Duodenal mucosa (tissue), 2 donors: ENCODE results near the gene PTMA.
A peak's percentile ranks its signal among the peaks of the same experiment; 100 is the strongest.

Experiments
- H3K27ac ChIP-seq: one replicate; pipeline ENCODE4 v1.7.0; 2013; ENCODE audit warnings: low read depth, low read length
- H3K27me3 ChIP-seq, 2 donors: one replicate each; pipeline ENCODE4 v1.7.0; 2013; ENCODE audit warnings: low read length in 2 of 2, control low read depth in 1 of 2; ENCODE audit not compliant: insufficient read depth in 2 of 2, control insufficient read depth in 1 of 2
- H3K36me3 ChIP-seq, 2 donors: one replicate each; pipeline ENCODE4 v1.7.0; 2013; ENCODE audit warnings: low read length in 2 of 2, control low read depth in 1 of 2; ENCODE audit not compliant: insufficient read depth in 2 of 2, control insufficient read depth in 1 of 2
- H3K4me1 ChIP-seq, 2 donors: one replicate each; pipeline ENCODE4 v1.7.0; 2013; ENCODE audit warnings: low read length in 2 of 2, control low read depth in 1 of 2; ENCODE audit not compliant: insufficient read depth in 2 of 2, control insufficient read depth in 1 of 2
- H3K4me3 ChIP-seq, 2 donors: one replicate each; pipeline ENCODE4 v1.7.0; 2013; ENCODE audit warnings: low read length in 2 of 2, low read depth in 1 of 2
- H3K9ac ChIP-seq, 2 donors: one replicate each; pipeline ENCODE4 v1.7.0; 2013; ENCODE audit warnings: low read length in 2 of 2, low read depth in 1 of 2
- H3K9me3 ChIP-seq, 2 donors: one replicate each; pipeline ENCODE4 v1.7.0; 2013; ENCODE audit warnings: low read length in 2 of 2, control low read depth in 1 of 2; ENCODE audit not compliant: control insufficient read depth in 1 of 2

Gene PTMA

DNA sequence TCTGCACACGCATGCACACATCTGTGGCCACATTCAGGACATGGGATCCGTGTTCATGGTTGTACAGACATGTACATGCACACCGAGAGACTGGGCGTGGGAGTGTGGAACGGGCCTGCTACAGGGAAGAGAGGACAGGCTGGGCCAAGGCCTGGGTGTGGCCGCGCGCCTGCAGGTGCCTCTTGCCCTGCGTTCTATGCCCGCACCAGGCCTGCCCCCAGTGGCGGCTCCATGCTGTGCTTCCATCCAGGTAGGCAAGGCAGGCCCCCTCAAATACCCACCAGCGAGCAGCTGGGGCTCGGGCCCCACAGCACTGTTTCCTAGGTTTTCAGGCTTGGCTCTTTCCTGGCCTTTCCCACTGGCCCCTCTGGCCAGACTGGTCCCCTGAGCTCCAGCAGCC, 15.5 kb upstream of the PTMA start:
- H3K36me3 ChIP-seq: no peaks in the 10 kb centered on the region
- no peak overlapping the region for H3K4me3 ChIP-seq
- no peak overlapping the region for H3K27ac ChIP-seq
- no peaks in the 10 kb centered on the region for H3K27me3 ChIP-seq
- no peak overlapping the region for H3K9ac ChIP-seq
- no peaks in the 10 kb centered on the region for H3K9me3 ChIP-seq
- H3K4me1 ChIP-seq: peaks cover 0 to 3% of the 10 kb centered on the region in 2 donors

DNA sequence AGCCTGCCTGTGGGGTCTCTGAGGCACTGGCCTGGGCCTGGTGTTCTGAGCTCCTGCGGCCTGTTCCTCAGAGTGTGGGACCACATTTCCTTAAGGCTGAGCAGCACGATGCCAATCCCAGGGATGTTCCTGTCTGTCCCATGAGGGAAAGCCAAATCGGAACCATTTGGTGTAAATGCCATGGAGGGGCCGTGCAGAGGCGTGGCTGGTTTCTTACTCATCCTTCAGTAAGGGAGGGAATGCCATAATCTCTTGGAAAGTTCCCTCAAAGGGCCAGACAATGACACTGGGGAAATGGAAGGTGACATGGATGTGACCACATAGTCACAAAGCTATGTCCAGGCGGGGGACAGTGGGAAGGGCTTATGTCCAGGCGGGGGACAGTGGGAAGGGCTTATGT, 14.4 kb upstream of the PTMA start:
- H3K27ac ChIP-seq: no peak overlapping the region
- no peak overlapping the region for H3K9ac ChIP-seq
- H3K27me3 ChIP-seq: no peaks in the 10 kb centered on the region
- no peaks in the 10 kb centered on the region for H3K36me3 ChIP-seq
- H3K4me1 ChIP-seq: peaks cover 0 to 3% of the 10 kb centered on the region in 2 donors
- H3K9me3 ChIP-seq: no peaks in the 10 kb centered on the region
- no peak overlapping the region for H3K4me3 ChIP-seq

DNA sequence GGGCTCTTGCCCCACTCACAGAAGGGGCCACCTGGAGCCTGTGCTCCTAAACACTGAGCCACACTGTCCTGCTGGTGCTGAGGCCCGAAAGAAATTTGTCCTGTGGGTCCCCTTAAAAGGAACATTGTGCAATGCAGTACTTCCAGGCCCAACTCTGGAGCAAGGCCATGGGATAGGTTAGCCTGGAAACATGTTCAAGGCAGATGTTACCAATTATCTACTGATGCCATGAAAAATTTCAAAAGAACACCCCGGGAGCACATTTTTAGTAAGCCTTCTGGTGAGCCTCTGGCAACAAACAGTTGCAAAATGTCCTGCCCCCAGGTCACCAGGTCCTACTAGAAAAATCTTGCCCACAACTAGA, 12.3 kb upstream of the PTMA start:
- no peaks in the 10 kb centered on the region for H3K27me3 ChIP-seq
- no peak overlapping the region for H3K9ac ChIP-seq
- H3K4me3 ChIP-seq: no peak overlapping the region
- H3K27ac ChIP-seq: no peak overlapping the region
- no peaks in the 10 kb centered on the region for H3K9me3 ChIP-seq
- no peaks in the 10 kb centered on the region for H3K36me3 ChIP-seq
- H3K4me1 ChIP-seq: peaks cover 0 to 3% of the 10 kb centered on the region in 2 donors

DNA sequence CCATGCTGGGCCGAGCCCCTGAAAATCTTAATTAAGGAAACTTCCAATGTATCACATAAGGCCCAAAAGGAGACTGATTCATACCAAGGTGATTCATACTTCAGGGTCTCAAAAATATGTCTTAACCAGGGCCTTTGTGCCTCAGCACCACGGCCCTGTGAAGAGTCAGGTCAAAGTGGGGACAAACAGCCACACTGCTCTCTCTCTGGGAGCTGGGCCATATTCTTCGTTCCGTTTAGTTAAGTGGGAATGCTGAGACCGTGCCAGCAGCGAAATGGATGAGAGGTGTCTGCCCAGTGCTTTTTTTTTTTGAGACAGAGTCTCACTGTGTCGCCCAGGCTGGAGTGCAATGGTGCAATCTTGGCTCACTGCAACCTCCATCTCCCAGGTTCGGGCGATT, 9.3 kb upstream of the PTMA start:
- H3K27me3 ChIP-seq: no peaks in the 10 kb centered on the region
- H3K27ac ChIP-seq: no peak overlapping the region
- no peaks in the 10 kb centered on the region for H3K9me3 ChIP-seq
- no peak overlapping the region for H3K9ac ChIP-seq
- H3K4me3 ChIP-seq: no peak overlapping the region
- H3K4me1 ChIP-seq: no peaks in the 10 kb centered on the region
- H3K36me3 ChIP-seq: no peaks in the 10 kb centered on the region

DNA sequence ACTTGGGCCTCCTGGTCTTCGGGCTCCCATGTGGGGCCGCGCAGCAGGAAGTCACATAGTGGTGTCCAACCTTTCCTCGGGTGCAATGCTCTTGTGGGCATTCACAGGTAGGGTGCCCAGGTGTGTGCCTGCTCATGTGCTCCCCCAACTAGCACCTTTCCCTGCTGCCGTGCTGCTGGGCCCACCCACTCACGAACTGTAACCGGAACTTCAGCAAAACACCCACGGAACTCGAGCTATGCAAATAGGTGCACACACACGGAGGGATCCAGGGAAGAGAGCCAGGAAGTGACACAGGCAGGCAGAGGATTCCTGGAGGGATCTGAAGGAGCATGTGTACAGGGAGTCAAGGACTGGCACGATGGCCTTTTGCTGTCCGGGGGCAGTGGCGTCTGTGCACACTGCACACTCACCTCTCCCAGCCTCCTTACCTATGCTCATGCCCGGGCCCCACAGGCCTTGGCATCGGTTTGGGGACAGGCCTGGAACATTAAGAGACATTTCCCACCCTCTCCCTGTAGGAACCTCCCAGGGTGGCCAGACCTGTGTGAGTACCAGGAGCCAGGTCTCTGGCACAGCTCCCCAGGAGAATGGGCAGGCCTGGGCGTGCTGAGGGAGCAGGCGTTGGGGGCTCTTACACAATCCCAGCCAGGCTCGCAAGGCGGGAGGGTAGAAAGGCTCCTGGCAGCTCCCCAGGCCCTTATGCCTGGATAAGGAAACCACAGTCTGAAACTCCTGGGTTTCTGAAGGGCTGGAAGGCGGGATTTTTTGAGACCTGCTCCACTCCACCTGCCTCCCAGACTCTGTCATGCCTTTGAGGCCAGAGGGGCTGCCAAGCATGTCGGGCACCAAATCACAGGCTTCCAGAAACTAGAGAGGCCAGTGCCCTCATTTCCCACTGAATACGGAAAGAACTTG, 6.6 kb upstream of the PTMA start:
- Histone ChIP-seq H3K9ac (no peak overlapping the region), H3K4me3 (no peak overlapping the region), H3K4me1 (peaks cover 0 to 9% of the 10 kb centered on the region in 2 donors), H3K9me3 (no peaks in the 10 kb centered on the region), H3K27ac (no peak overlapping the region), H3K27me3 (no peaks in the 10 kb centered on the region), H3K36me3 (no peaks in the 10 kb centered on the region)

DNA sequence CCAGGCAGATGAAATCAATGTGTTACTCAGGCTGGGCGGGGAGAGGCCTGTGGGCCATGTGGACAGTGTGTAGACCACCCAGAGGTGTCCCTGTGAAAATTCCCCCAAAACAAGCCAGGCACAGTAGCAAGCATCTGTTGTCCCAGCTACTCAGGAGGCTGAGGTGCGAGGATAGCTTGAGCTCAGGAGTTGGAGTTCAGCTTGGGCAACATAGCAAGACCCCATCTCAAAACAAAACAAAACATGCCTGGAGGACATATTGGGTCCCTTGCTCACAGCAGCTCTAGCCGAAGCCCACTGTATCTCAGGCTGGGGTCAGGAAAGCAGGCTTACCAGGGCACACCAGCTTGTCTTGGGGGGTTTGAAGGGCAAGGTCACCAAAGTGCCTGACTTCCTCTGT, 4.3 kb upstream of the PTMA start:
- Histone ChIP-seq H3K4me3 (no peak overlapping the region), H3K4me1 (peaks cover 0 to 9% of the 10 kb centered on the region in 2 donors), H3K9ac (no peak overlapping the region), H3K27me3 (no peaks in the 10 kb centered on the region), H3K36me3 (no peaks in the 10 kb centered on the region), H3K27ac (no peak overlapping the region), H3K9me3 (no peaks in the 10 kb centered on the region)

DNA sequence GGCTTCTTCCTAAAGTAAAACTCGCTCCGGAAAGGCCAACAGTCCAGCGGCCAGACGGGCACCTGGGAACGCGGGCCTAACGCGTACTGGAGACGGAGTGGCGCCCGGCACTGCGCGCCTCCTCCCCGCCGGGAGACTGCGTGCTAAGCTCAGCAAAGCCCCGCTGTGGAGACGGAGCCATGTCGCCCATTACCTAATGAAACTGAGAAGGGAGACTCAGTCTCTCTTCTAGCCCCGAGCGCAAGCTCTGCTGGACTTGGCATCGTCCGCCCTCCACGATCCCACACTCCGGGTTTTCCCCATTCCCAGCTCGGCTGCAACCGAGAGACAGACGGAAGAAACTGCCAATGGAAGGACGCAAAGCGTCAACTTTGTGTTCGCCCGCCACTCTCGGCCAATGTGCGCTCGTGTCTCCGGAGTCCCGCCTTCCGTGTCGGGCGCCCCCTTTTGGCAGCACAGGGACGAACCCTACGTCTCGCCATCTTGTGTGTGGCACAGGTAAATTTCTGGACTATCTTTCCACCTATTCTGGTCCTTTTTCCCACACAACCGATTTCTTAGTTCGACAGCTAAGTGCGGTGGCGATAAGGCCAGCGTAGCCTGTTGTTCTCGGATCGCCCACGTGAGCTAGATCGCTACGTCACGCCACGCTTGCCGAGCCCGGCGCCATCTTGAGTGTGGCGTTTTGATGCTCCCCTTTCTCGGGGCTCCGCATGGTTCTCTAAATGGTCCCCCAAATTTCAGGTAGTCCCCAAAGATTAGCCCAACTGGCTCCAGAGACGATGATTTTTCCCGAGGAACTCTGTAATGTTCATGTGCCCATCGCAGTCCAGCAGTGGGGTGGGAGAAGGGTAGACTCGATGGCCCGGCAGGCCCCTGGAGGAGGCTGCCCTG, 1.3 kb upstream of the PTMA start:
- H3K4me1 ChIP-seq: peaks cover 9 to 19% of the 10 kb centered on the region in 2 donors
- no peaks in the 10 kb centered on the region for H3K27me3 ChIP-seq
- H3K4me3 ChIP-seq: peak overlapping the region; percentile 81 to 85
- H3K9ac ChIP-seq: peak overlapping the region; percentile 95 to 96
- no peaks in the 10 kb centered on the region for H3K9me3 ChIP-seq
- H3K36me3 ChIP-seq: peaks cover 3 to 4% of the 10 kb centered on the region in 2 donors
- peak overlapping the region; percentile 100 for H3K27ac ChIP-seq

DNA sequence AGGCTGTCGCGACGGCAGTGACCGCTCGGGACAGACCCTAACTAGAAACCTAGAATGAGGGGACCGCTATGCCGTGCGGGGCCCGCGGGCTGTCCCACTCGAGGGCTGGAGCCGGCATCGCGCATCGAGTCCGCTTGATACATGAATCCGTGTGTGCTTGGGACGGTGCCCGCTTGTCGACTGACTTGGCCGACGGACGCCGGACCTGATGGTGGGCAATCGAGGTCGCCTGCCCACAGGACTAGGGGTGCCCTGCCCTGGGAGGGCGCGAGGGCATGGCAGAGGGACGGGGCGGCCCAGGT, 749 bp upstream of the PTMA start:
- Histone ChIP-seq H3K9ac (peak overlapping the region; percentile 92 to 96), H3K4me1 (peaks cover 15 to 25% of the 10 kb centered on the region in 2 donors), H3K27me3 (no peaks in the 10 kb centered on the region), H3K9me3 (no peaks in the 10 kb centered on the region), H3K4me3 (peak overlapping the region; percentile 56 to 73), H3K27ac (peak overlapping the region; percentile 100), H3K36me3 (peaks cover 9 to 10% of the 10 kb centered on the region in 2 donors)

DNA sequence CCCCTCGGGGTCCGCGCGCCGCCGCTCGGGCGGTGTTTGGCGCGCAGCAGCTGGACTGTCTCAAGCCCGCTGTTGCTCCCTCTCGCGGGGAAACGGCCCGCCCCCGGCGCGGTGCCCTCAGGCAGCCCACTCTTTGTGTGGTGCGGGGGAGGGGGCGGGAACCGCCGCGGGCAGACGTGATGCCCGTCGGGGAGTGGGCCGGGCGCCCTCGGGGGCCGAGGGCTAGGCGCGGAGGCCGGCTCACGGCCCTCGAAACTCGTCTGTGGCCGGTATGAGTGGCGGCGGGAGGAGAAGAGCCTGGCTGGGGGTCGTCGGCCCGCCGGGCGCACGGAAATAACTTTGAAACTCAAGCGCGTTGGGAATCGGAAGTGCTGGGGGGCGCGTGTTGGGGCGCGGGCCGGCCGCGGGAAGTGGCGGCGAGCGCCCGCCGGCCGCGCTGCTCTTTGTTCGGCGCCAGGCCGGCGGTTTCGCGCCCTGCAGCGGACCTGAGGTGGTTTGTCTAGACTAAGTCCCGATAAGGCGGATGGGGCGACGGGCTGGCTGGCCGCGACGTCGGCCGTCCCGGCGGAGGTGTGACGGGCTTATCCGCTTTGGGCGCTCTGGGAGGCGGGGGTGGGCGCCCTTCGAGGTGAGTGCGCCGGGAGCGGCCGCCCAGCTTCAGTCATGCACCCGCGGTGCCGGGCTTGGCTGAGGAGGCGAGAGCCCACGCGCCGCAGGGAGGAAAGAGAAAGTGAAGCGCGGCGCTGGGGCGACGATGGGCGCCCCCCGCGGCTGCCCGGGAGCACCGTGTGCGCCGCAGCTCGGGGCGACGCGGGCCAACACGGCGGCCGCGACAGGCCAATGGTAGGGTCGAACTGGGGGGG, 679 bp downstream of the PTMA start:
- Histone ChIP-seq H3K27ac (peak overlapping the region; percentile 98), H3K4me3 (peak overlapping the region; percentile 83 to 92), H3K9me3 (no peaks in the 10 kb centered on the region), H3K27me3 (no peaks in the 10 kb centered on the region), H3K4me1 (peaks cover 21 to 33% of the 10 kb centered on the region in 2 donors), H3K36me3 (peaks cover 10 to 15% of the 10 kb centered on the region in 2 donors), H3K9ac (peak overlapping the region; percentile 96 to 97)
